B cell (primary cell): ENCODE data around the gene POT1. TPM values are rescaled to one million over a fixed set of nuclear protein-coding genes. Genes with fewer than 3 reads are reported as not detected.

Source experiments
- ATAC-seq: fragments of 200-7000 bp; cut with Tn5 transposase; one replicate; pipeline ENCODE4 v1.10.0; 2021; ENCODE audit warnings: low read depth, mild to moderate bottlenecking, moderate number of reproducible peaks, moderate library complexity
- CTCF ChIA-PET: fragments of 350-600 bp; sonication (Branson Sonifier 250); formaldehyde crosslinking; loops from one replicate; lab custom pipeline; 2021; ENCODE audit warnings: antibody characterized with exemption, inconsistent platforms; lab: Charles Lee
- POLR2A ChIA-PET: fragments of 350-600 bp; sonication (Branson Sonifier 250); formaldehyde crosslinking; loops from one replicate; lab custom pipeline; 2021; ENCODE audit warnings: antibody characterized with exemption; lab: Charles Lee
- DNase-seq: peaks from one replicate; pipeline ENCODE4 v3.0.0; 2013
- H2AFZ ChIP-seq: 2 replicates; pipeline ENCODE4 v1.6.1; 2012; ENCODE audit warnings: mild to moderate bottlenecking, low read depth, low read length; ENCODE audit not compliant: insufficient read depth, poor library complexity, severe bottlenecking
- H3K27ac ChIP-seq, 2 donors: 1 replicate in 1 of 2; 2 replicates in 1 of 2; pipeline ENCODE4 v1.5.1; 2012 to 2013; ENCODE audit warnings: low read length in 2 of 2, mild to moderate bottlenecking in 2 of 2, moderate library complexity in 1 of 2
- H3K27me3 ChIP-seq, 4 experiments: fragments of 200-600 bp in 1 of 4; sonication (generic) in 1 of 4; replicated peaks in 1 of 4; 1 replicate in 2 of 4; 2 replicates in 2 of 4; pipeline versions ENCODE4 v1.6.1 to v1.7.0; 2013 to 2016; ENCODE audit warnings: low read length in 3 of 4, mild to moderate bottlenecking in 2 of 4, mixed read lengths in 1 of 4, moderate library complexity in 1 of 4; ENCODE audit not compliant: insufficient read depth in 4 of 4, control insufficient read depth in 3 of 4; ENCODE audit errors: control extremely low read depth in 1 of 4
- H3K36me3 ChIP-seq, 2 experiments: replicated peaks in 1 of 2; 1 replicate in 1 of 2; 2 replicates in 1 of 2; pipeline versions ENCODE4 v1.6.1 to v1.7.1; 2013; ENCODE audit warnings: low read length in 1 of 2; ENCODE audit not compliant: insufficient read depth in 2 of 2, control insufficient read depth in 1 of 2; ENCODE audit errors: control extremely low read depth in 1 of 2, extremely low read depth in 1 of 2
- H3K4me1 ChIP-seq, 2 donors: fragments of 200-600 bp in 1 of 2; sonication (generic) in 1 of 2; 1 replicate in 1 of 2; 2 replicates in 1 of 2; pipeline versions ENCODE4 v1.5.1 to v1.6.1; 2013 to 2017; ENCODE audit warnings: low read length in 2 of 2; ENCODE audit not compliant: control insufficient read depth in 2 of 2, insufficient read depth in 2 of 2
- H3K4me2 ChIP-seq: replicated peaks from 2 replicates; pipeline ENCODE3; 2012; ENCODE audit warnings: mild to moderate bottlenecking, low read depth, low read length; ENCODE audit not compliant: poor library complexity, severe bottlenecking
- H3K4me3 ChIP-seq, 5 experiments: fragments of 200-600 bp in 1 of 5; sonication (generic) in 1 of 5; 1 replicate in 3 of 5; 2 replicates in 2 of 5; pipeline versions ENCODE4 v1.5.1 to v1.7.0; 2011 to 2016; ENCODE audit warnings: low read length in 4 of 5, mild to moderate bottlenecking in 4 of 5, low read depth in 2 of 5, control low read depth in 1 of 5, moderate library complexity in 1 of 5; ENCODE audit not compliant: insufficient read depth in 1 of 5; ENCODE audit errors: control extremely low read depth in 1 of 5, extremely low read depth in 1 of 5
- H3K79me2 ChIP-seq: fragments of 200-600 bp; sonication (generic); one replicate; pipeline ENCODE4 v1.6.0; 2016; ENCODE audit warnings: low read length; ENCODE audit not compliant: control insufficient read depth, insufficient read depth
- H3K9ac ChIP-seq: fragments of 200-600 bp; sonication (generic); 2 replicates; pipeline ENCODE4 v1.6.1; 2017; ENCODE audit warnings: mild to moderate bottlenecking, low read length, moderate library complexity
- H3K9me3 ChIP-seq, 3 donors: one replicate each; pipeline versions ENCODE4 v1.6.1 to v1.7.1; 2013; ENCODE audit warnings: low read length in 2 of 3; ENCODE audit not compliant: control insufficient read depth in 2 of 3, insufficient read depth in 1 of 3; ENCODE audit errors: control extremely low read depth in 1 of 3
- H4K20me1 ChIP-seq: 2 replicates; pipeline ENCODE4 v1.6.0; 2012; ENCODE audit warnings: mild to moderate bottlenecking, low read length; ENCODE audit not compliant: insufficient read depth, control insufficient read depth, poor library complexity, severe bottlenecking
- H3K27ac Mint-ChIP-seq: one replicate; pipeline ENCODE4 v1.8.0; 2021; ENCODE audit warnings: mixed read lengths
- H3K27me3 Mint-ChIP-seq: one replicate; pipeline ENCODE4 v1.8.0; 2021; ENCODE audit warnings: mixed read lengths
- H3K4me1 Mint-ChIP-seq: one replicate; pipeline ENCODE4 v1.8.0; 2021; ENCODE audit warnings: mixed read lengths
- H3K4me3 Mint-ChIP-seq: one replicate; pipeline ENCODE4 v1.8.0; 2021; ENCODE audit warnings: mixed read lengths
- H3K9me3 Mint-ChIP-seq: one replicate; pipeline ENCODE4 v1.8.0; 2022; ENCODE audit warnings: mixed read lengths; ENCODE audit not compliant: insufficient read depth
- CTCF ChIP-seq: fragments of 200-600 bp; IDR thresholded peaks from one replicate; pipeline ENCODE4 v1.8.0; 2022; ENCODE audit warnings: antibody characterized with exemption, mild to moderate bottlenecking
- EZH2 ChIP-seq: IDR thresholded peaks from 2 replicates; pipeline ENCODE4 v1.6.1; 2012; ENCODE audit warnings: borderline replicate concordance, low read depth, mild to moderate bottlenecking, moderate library complexity, low read length; ENCODE audit not compliant: insufficient read depth, poor library complexity, severe bottlenecking
- WGBS: methylation state at CpG from one replicate; pipeline ENCODE4 v1.1.5; 2013; ENCODE audit warnings: missing lambda C conversion rate; ENCODE audit not compliant: insufficient coverage; 5-methylcytosine and 5-hydroxymethylcytosine counted together
- intact Hi-C: fragments of 100-400 bp; cut with micrococcal nuclease; formaldehyde crosslinking; loops from one replicate; pipeline ENCODE4 v1.10.0; 2022
- polyA plus RNA-seq: library from polyadenylated mRNA; depleted of rRNA; stranded (reverse); fragments of >200 nt; gene quantifications from 2 replicates; pipeline ENCODE4 v1.2.3, GENCODE V29; 2012
- total RNA-seq, 2 donors: library from RNA; stranded (reverse); fragments of 120-200 nt in 1 of 2; gene quantifications; 1 replicate in 1 of 2; 2 replicates in 1 of 2; pipeline versions ENCODE4 v1.2.3 to v1.2.4, GENCODE V29; 2013 to 2022

Gene POT1
- total and polyA plus RNA-seq, 2 donors (not counting 1 experiment from before 2014, with no cell fraction given), result 12.2 to 32.3 TPM

- Histone ChIP-seq H3K27me3 (no peaks in the 10 kb centered on the region), H2AFZ (no peak overlapping the region), H3K4me2 (no peak overlapping the region), H3K9ac (no peak overlapping the region), H4K20me1 (no peaks in the 10 kb centered on the region), H3K36me3 (no peaks in the 10 kb centered on the region), H3K4me1 (no peaks in the 10 kb centered on the region), H3K4me3 (no peak overlapping the region), H3K79me2 (no peaks in the 10 kb centered on the region), H3K9me3 (no peaks in the 10 kb centered on the region), H3K27ac (no peak overlapping the region)
- DNase-seq (no peak), ATAC-seq (no peak)
- no peaks in the 10 kb centered on the region for H3K4me1 Mint-ChIP-seq
- ChIA-PET POLR2A (no interaction called here), CTCF (no interaction called here)
- H3K27me3 Mint-ChIP-seq, result peaks cover 23% of the 10 kb centered on the region
- WGBS, result 60% methylated on average over 1 of the region's 2 CpGs
- TF ChIP-seq CTCF, result no peak
- TF ChIP-seq EZH2, result no peak
- no peak overlapping the region for H3K4me3 Mint-ChIP-seq
- H3K27ac Mint-ChIP-seq, result no peak overlapping the region
- H3K9me3 Mint-ChIP-seq, result no peaks in the 10 kb centered on the region
- intact Hi-C loops, result no loop called here
These were observed 153.5 kb downstream of the POT1 start for GRCh38 chr7:124776153-124776552.

- ChIA-PET CTCF (no interaction called here), POLR2A (no interaction called here)
- H3K9me3 Mint-ChIP-seq, result no peaks in the 10 kb centered on the region
- H3K4me1 Mint-ChIP-seq, result no peaks in the 10 kb centered on the region
- Histone ChIP-seq H3K36me3 (no peaks in the 10 kb centered on the region), H3K4me1 (no peaks in the 10 kb centered on the region), H4K20me1 (no peaks in the 10 kb centered on the region), H3K9me3 (no peaks in the 10 kb centered on the region), H3K4me3 (no peak overlapping the region), H3K27me3 (no peaks in the 10 kb centered on the region), H3K9ac (no peak overlapping the region), H3K27ac (no peak overlapping the region), H3K4me2 (no peak overlapping the region), H2AFZ (no peak overlapping the region), H3K79me2 (no peaks in the 10 kb centered on the region)
- no peak for DNase-seq
- no peak for ATAC-seq
- no peak overlapping the region for H3K4me3 Mint-ChIP-seq
- H3K27ac Mint-ChIP-seq, result no peak overlapping the region
- intact Hi-C loops, result no loop called here
- TF ChIP-seq EZH2 (no peak), CTCF (no peak)
- peaks cover 23% of the 10 kb centered on the region for H3K27me3 Mint-ChIP-seq
These were observed 154.2 kb downstream of the POT1 start for GRCh38 chr7:124775422-124775821.
